Right forelimb (tissue), 1 donor: ENCODE data around the gene EEF1B2.
"Not testable (repeated sequence)": the region's sequence is repeated elsewhere in the genome, so short reads cannot be mapped to it uniquely, and the experiment has no call there.

ENCODE experiments used
- DNase-seq: peaks from one replicate; pipeline ENCODE4 v3.0.0-alpha.2; 2018

The EEF1B2 gene

DNA sequence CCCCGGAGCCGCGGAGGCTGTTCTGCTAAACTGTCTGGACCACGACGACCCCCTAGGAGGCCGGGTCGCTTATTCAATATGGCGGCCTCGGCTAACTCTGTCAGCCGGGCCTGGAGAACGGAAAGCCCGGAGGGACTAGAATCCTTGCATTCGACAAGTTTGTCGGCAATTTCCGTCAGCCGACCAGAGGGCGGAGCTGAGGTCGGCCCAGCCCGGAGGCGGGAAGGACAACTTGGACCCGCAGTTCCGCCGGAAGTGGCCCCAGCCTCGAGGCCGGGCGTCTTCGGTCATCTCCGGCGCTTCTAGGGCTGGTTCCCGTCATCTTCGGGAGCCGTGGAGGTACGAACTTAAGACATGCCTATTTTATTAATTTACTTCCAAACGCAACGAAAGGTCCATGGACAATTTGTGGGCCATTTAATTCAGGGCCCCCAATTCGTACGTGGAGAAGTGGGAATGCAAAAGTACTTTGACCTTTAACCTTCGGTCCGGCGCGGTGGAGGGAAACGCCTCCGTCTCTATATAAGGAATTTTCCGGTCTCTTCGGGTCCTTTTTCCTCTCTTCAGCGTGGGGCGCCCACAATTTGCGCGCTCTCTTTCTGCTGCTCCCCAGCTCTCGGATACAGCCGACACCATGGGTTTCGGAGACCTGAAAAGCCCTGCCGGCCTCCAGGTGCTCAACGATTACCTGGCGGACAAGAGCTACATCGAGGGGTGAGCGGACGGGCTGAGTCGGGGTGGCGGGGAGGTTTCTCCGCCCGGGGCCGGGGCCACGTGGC, at the start of gene EEF1B2, which contains the start of gene NDUFS1:
Gene EEF1B2, plus strand, starts transcription at position 550 of the 779 bp plus-strand sequence. Its CDS starts 85 bp downstream, at position 635.
Gene NDUFS1, minus strand, starts transcription at position 99 of the 779 bp plus-strand sequence. CDS start 5,766 bp downstream, outside the sequence.
- DNase-seq, result peak; percentile 98

- DNase-seq, result no peak
These were observed 47.6 kb upstream of the EEF1B2 start for GRCh38 chr2:206112108-206112507.

DNA sequence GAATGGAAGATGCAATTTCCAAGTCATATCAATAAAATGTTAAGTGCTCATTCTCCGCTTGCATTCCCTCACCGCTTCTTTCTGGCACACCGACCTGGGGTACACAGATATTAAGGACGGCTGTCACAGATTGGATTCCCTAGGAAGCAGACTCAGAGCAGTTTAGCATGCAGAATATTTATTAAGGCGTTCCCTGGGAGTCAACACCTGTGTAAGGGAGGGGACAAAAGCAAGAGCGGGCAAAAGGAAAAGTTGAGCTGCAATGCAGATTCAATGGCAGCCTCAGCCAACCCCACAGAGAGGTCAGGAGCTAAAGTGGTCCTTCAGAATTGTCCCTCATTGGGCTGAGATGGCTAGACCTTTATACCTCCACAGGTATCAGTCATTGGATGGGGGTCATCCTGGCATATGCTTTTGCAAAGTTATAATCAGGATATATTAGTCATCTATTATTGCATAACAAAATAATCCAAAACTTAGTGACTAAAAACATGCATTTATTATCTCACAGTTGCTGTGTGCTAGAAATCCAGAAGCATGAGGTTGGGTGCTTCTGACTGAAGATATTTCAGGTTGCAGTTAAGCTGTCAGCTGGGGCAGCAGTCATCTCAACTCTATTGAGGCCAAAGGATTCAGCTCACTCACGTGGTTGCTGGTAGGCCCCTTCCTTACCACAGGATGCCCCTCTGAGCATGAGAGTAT, 46.7 kb upstream of the EEF1B2 start:
- DNase-seq, result no peak

- no peak for DNase-seq
These were observed 44.6 kb upstream of the EEF1B2 start for GRCh38 chr2:206115026-206115578.

DNA sequence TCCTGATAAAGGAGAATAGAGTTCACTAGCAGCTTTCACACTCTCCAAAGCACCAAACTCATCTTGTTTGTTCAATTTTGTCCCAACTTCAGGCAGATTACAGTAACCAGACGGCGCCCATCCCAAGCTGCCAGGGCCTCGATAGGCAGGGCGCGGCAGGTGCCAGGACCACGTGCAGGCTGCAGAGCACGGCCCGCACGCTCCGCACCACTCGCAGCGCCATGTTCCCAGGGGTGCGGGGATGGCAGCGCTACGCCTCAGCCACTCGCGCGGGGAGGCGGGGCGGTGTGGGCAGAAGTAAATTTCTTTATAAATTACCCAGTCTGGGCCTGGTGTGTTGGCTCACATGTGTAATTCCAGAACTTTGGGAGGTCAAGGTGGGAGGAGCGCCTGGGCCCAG, 43.4 kb upstream of the EEF1B2 start:
- DNase-seq, result no peak

DNA sequence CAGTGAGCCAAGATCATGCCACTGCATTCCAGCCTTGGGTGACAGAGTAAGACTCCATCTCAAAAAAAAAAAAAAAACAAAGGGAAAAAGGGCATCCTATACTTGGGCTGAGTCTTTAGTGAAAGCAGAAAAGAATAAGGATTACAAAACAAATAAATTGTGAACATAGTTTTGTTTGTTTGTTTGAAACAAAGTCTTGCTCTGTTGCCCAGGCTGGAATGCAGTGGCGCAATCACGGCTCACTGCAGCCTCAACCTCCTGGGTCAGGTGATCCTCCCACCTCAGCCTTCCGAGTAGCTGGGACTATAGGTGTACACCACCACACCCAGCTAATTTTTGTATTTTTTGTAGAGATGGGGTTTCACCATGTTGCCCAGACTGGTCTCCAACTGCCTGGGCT, 37.1 kb upstream of the EEF1B2 start:
- not testable (repeated sequence) for DNase-seq

GRCh38 chr2:206125901-206126300, 33.8 kb upstream of the EEF1B2 start:
- DNase-seq, result no peak

GRCh38 chr2:206127656-206128055, 32.0 kb upstream of the EEF1B2 start:
- no peak for DNase-seq

GRCh38 chr2:206143451-206143850, 16.2 kb upstream of the EEF1B2 start:
- no peak for DNase-seq

- DNase-seq, result no peak
These were observed 15.3 kb upstream of the EEF1B2 start for GRCh38 chr2:206144383-206144782.

DNA sequence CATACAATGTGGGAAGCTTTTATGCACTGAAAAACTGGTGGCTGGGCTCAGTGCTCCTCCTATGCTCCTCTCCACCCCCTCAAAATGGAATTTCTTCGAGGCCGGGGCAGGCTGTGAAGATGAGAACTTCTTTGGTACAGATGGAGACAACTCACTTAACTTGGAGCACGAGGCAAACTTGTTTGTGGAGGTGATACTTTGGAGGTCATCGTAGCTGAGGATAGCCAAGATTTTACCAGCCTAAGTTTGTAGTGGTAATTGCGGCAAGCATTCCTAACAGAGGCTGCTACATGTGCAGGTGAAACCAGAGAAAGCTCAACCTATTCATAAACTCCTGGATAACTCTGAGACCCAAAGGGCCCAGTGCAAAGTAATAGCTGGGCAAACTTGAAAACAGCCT, 14.0 kb upstream of the EEF1B2 start:
- DNase-seq, result no peak

DNA sequence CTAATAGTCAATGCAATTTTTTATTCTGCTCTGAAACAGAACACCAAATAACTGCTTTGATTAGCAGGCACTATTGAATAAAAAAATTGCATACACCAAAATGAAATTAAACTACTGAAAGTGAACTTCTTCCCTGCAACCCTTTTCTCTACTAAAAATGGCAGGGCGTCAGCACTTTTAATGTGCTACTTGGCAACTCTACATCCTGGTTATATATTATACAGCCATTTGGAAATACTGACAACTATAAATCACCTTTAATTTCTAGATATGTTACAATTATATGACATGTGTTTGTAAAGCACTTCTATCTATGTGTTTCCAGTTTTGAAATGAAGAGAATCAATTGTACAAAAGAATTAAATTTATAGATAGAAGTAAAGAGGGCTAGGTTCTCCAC, 10.4 kb upstream of the EEF1B2 start:
- DNase-seq, result no peak

GRCh38 chr2:206150168-206150567, 9.5 kb upstream of the EEF1B2 start:
- no peak for DNase-seq

GRCh38 chr2:206150631-206151030, 9.1 kb upstream of the EEF1B2 start:
- DNase-seq, result no peak

DNA sequence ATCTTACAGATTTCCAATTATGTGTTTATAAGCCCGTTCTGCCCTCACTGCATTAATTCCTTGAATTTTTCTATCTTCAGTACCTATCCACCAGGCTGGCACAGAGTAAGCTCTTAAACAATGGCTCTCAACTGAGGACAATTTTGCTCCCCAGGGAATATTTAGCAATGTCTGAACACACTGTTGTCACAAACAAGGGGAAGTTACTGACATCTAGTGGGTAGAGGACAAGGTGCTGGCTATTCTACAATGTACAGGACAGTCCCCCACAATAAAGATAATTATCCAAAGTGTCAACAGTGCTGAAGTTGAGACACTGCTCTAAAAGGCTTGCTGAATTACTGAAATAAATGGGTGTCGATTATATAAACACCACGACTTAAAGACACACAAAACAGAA, 5.5 kb upstream of the EEF1B2 start:
- DNase-seq, result no peak

GRCh38 chr2:206157014-206157413, 2.7 kb upstream of the EEF1B2 start:
- DNase-seq, result not testable (repeated sequence)

- DNase-seq, result no peak
These were observed 941 bp upstream of the EEF1B2 start for GRCh38 chr2:206158563-206159345.

DNA sequence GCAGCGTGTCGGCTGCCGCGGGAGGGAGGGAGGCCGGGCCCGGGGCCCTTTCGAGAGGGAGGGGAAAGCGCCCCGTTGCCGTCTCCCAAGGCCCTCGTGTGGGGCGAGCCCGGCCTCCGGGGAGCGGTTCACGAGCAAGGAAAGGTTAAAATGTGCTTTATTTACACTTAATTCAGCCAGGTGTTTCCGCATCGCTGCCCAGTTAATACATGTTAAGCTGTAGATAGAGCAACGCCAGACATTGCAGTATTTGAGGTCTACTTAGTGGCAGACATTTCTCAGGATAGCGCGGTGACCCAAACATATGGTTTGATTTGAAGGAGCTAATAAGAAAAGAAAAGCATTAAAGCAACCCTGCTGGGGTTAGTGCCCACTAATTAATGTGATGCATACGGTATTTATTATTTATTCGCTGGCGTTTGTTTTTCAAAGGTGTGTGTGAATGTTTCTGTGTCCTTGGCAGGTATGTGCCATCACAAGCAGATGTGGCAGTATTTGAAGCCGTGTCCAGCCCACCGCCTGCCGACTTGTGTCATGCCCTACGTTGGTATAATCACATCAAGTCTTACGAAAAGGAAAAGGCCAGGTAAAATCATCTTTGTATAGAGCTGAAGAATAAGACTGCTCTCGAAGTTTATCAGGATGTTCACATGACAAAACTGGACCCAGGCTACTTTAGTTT, 571 bp downstream of the EEF1B2 start:
- DNase-seq, result no peak

DNA sequence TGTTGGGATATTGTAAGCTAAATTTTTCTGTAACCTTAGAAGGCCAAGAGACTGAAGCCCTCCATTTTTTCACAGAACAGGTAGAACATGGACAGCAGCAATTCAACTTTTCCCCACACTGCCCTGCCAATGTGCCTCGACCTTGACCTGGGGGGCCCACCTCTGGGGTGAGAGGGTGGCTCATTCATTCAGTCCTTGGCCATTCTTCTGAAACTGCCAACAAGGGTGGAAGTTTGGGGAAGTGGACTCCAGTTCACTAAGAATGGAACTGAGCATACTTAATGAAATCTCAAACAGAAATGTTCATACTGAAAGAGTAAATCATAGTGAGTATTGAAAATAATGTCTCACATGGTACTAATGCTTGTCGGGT, 1.1 kb downstream of the EEF1B2 start:
- DNase-seq, result no peak

DNA sequence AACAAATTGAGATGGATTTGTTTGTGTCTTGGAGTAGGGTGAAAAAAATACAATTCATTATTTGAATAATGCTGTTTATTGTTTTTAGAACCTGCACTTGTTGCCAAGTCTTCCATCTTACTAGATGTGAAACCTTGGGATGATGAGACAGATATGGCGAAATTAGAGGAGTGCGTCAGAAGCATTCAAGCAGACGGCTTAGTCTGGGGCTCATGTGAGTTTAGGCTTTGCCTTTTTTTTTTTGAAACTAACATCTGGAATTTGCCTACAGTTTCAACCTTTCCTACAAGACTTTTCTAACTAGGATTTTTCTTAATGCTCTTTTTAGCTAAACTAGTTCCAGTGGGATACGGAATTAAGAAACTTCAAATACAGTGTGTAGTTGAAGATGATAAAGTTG, 2.7 kb downstream of the EEF1B2 start:
- DNase-seq, result not testable (repeated sequence)

DNA sequence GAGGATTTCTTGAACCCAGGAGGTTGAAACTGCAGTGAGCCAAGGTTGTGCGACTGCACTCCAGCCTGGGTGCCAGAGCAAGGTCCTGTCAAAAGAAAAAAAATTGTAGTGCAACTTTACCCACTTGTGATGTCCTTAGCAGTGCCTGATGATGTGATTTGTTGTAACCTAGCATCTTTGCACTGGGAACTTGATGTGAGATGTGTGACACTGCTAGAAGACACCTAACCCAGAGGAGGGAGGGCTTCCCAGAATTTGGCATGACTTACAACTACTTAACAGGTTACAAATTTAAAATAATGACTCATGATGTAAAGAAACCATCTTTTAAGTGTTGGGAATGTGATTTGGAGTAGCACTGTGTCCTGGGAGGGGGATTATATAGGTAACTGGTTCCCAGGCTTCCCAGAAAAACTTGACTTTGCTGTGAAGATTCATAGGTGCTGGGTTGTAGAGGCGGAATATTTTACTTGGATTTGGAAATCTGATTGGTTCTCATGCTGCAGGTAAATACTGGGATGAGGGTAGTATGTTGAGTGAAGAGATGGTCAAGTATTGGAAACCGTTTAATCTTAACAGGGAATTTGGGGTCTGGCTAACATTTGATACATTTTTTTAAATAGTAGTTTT, 3.7 kb downstream of the EEF1B2 start:
- no peak for DNase-seq

DNA sequence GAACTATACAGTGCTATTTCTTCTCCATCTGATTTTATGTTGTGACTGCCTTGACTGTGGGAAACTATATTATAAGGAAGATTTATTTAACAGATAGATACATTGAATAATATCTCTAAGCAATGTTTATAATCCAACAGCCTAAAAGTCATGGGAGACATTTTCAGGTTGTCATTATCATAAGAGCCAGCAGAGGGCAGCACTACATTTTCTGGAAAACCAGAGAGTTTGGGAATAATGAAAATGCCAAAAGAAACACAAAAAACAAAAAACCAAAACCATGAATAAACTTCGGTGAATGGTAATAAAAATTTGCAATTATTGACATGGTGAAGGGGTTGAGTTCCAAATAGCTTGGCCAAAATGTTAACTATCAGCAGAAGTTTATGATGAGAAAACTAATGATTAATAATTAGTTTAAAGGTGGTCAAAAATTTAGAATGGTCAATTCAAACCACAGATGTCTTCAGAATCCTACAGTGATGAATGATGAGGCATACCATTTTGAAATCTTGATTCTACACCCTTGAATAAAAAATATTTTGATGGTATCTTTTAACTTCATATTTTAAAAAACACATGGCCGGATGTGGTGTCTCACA, 4.7 kb downstream of the EEF1B2 start:
- peak; percentile 50 for DNase-seq
